Adrenal gland (tissue), 5 donors: Measurements from ENCODE around the gene UBN1.

Source experiments
- CTCF ChIP-seq, 6 experiments: fragments of 450-650 bp in 4 of 6; fragments of 200-600 bp in 2 of 6; sonication (generic) in 1 of 6; IDR thresholded peaks; 1 replicate in 5 of 6; 2 replicates in 1 of 6; pipeline versions ENCODE4 v1.5.1 to v1.8.0; 2016 to 2021; ENCODE audit warnings: antibody characterized with exemption in 6 of 6, mild to moderate bottlenecking in 2 of 6, moderate library complexity in 1 of 6
- POLR2A ChIP-seq, 2 donors: fragments of 450-650 bp; IDR thresholded peaks; one replicate each; pipeline ENCODE4 v1.6.1; 2017; ENCODE audit warnings: antibody characterized with exemption in 2 of 2, mild to moderate bottlenecking in 2 of 2, moderate library complexity in 1 of 2
- donor health status: DM: no; HTN: no; CAD: no.

GRCh38 chr16:4884972-4885874, 37.9 kb downstream of the UBN1 start:
- TF ChIP-seq CTCF (IDR thresholded peaks at IDR 0.05), result no peak
- no peak for TF ChIP-seq POLR2A (IDR thresholded peaks at IDR 0.05)
